Prostate gland (tissue), 2 donors: ENCODE results near the gene RABEPK. TPM values are rescaled to one million over a fixed set of nuclear protein-coding genes. Genes with fewer than 3 reads are reported as not detected.
A peak's percentile ranks its signal among the peaks of the same experiment; 100 is the strongest.

Source experiments
- DNase-seq: peaks from one replicate; pipeline ENCODE4 v3.0.0-alpha.2; 2019; ENCODE audit warnings: low spot score
- H3K27ac ChIP-seq, 2 donors: fragments of 200-600 bp; sonication (generic); 2 replicates each; pipeline ENCODE4 v1.5.1; 2017 to 2019
- H3K27me3 ChIP-seq: fragments of 200-600 bp; sonication (generic); replicated peaks from 2 replicates; pipeline ENCODE4 v1.5.1; 2019; ENCODE audit not compliant: insufficient read depth
- H3K36me3 ChIP-seq, 2 donors: fragments of 200-600 bp; sonication (generic); 1 replicate in 1 of 2; 2 replicates in 1 of 2; pipeline versions ENCODE4 v1.5.1 to v1.8.1; 2017 to 2019
- H3K4me1 ChIP-seq: fragments of 200-600 bp; sonication (generic); replicated peaks from 2 replicates; pipeline ENCODE4 v1.5.1; 2019
- H3K4me3 ChIP-seq, 2 donors: fragments of 200-600 bp; sonication (generic); 2 replicates each; pipeline ENCODE4 v1.5.1; 2017 to 2019
- H3K9me3 ChIP-seq: fragments of 200-600 bp; sonication (generic); 2 replicates; pipeline ENCODE4 v1.5.1; 2017
- POLR2A ChIP-seq: fragments of 450-650 bp; IDR thresholded peaks from one replicate; pipeline ENCODE4 v1.6.1; 2016; ENCODE audit warnings: antibody characterized with exemption, mild to moderate bottlenecking
- POLR2AphosphoS5 ChIP-seq: sonication (generic); formaldehyde crosslinking; IDR thresholded peaks from one replicate; pipeline ENCODE4 v1.6.1; 2017; ENCODE audit warnings: antibody characterized with exemption
- WGBS: methylation state at CpG from one replicate; pipeline ENCODE4 v1.1.5; 2018; 5-methylcytosine and 5-hydroxymethylcytosine counted together
- intact Hi-C: fragments of 100-400 bp; cut with DNase I; formaldehyde crosslinking; loops from one replicate; pipeline ENCODE4 v1.14.2; 2022
- total RNA-seq, 2 donors: library from RNA; depleted of rRNA; stranded (reverse); fragments of >200 nt; gene quantifications; one replicate each; pipeline ENCODE4 v1.1.0, GENCODE V29; 2016
- TF ChIP-seq, protein P1 (sequence below), 4 experiments: fragments of 200-600 bp in 2 of 4; fragments of 450-650 bp in 2 of 4; sonication (generic) in 2 of 4; IDR thresholded peaks; 1 replicate in 3 of 4; 2 replicates in 1 of 4; pipeline ENCODE4 v1.5.1; 2016 to 2019; ENCODE audit warnings: antibody characterized with exemption in 4 of 4, mild to moderate bottlenecking in 2 of 4, moderate library complexity in 2 of 4

Gene RABEPK, protein sequence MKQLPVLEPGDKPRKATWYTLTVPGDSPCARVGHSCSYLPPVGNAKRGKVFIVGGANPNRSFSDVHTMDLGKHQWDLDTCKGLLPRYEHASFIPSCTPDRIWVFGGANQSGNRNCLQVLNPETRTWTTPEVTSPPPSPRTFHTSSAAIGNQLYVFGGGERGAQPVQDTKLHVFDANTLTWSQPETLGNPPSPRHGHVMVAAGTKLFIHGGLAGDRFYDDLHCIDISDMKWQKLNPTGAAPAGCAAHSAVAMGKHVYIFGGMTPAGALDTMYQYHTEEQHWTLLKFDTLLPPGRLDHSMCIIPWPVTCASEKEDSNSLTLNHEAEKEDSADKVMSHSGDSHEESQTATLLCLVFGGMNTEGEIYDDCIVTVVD
- total RNA-seq = 10 to 100 TPM; 13.3 to 14.2 TPM

DNA sequence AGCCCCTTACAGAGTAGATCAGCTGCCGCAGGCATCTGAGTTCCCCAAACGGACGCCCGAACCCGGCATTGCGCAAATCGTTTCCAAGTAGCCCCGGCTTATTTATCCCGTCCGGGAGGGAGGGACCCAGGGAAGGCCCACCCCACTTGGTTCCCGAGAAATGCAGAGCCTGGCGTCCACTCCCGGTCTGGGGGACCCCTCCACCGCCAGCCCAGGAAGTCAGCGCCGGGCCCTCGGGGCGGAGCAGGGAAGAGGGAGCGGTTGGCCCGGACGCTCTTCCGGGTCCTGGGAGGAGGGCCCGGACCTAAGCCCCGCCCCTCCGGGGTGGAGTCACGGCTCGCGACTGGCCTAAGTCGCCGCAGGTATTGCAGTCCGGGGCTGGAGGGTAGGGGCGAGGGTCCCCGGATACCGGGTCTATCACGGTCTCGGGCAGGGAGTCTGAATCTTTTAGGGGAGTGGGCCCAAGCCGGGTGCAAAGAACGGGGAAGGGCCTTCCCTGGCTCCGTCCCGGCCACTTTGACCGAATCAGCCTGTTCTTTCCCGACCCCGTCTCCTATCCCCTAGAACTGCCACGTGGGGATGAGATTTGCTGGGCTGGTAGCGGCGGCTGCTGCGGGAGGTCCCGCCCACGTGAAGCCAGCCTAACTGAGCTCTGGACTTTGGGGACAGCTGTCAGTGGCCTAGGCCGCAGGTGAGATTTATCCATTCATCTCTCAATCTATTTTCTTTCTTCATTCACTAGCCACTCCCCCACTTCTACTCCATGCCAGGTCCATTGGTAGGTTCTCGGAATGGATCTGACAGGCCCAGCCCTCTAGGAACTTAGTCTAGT lies at the start of gene RABEPK:
Gene RABEPK (plus strand): TSS at position 327 of the 832 bp plus-strand sequence. CDS start 2,472 bp downstream, outside the sequence.
- Histone ChIP-seq H3K4me1 (no peaks in the 10 kb centered on the region), H3K27me3 (no peaks in the 10 kb centered on the region), H3K9me3 (no peaks in the 10 kb centered on the region), H3K27ac (peak within 1 kb of the TSS; percentile 81 to 91), H3K36me3 (no peaks in the 10 kb centered on the region), H3K4me3 (peak within 1 kb of the TSS; percentile 65 to 67)
- TF ChIP-seq, protein P1, sequence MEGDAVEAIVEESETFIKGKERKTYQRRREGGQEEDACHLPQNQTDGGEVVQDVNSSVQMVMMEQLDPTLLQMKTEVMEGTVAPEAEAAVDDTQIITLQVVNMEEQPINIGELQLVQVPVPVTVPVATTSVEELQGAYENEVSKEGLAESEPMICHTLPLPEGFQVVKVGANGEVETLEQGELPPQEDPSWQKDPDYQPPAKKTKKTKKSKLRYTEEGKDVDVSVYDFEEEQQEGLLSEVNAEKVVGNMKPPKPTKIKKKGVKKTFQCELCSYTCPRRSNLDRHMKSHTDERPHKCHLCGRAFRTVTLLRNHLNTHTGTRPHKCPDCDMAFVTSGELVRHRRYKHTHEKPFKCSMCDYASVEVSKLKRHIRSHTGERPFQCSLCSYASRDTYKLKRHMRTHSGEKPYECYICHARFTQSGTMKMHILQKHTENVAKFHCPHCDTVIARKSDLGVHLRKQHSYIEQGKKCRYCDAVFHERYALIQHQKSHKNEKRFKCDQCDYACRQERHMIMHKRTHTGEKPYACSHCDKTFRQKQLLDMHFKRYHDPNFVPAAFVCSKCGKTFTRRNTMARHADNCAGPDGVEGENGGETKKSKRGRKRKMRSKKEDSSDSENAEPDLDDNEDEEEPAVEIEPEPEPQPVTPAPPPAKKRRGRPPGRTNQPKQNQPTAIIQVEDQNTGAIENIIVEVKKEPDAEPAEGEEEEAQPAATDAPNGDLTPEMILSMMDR (IDR thresholded peaks at IDR 0.05) = no peak
- TF ChIP-seq POLR2A (peak; percentile 75), POLR2AphosphoS5 (peak; percentile 94)
- WGBS = under 1% methylated on average over 48 of the region's 51 CpGs
- intact Hi-C loops = no loop called here
- DNase-seq = peak; percentile 89

DNA sequence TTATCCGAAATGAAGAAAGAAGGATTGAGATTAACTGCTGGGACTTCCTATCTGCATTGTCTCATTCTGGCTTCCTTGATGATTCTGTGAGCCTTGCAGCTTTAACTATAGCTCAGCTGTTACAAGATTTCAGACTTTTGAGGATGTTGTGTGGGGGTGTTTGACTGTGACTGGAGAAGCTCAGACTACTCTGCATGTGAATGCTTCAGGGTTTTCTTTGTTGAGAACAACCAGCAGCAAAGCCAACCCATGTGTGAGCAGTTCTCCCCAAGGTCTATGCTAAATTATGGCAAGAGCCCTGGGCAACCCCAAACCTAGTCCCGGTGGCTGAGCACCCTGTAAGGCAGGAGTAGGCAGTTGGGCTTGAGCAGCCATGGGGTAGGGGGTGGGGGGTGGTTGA lies 48.6 kb upstream of the RABEPK start:
- Histone ChIP-seq H3K27ac (no peak overlapping the region), H3K4me1 (no peaks in the 10 kb centered on the region), H3K9me3 (no peaks in the 10 kb centered on the region), H3K36me3 (peaks cover 0 to 11% of the 10 kb centered on the region in 2 donors), H3K27me3 (no peaks in the 10 kb centered on the region), H3K4me3 (no peak overlapping the region)
- WGBS = 83% methylated on average over 2 of the region's 2 CpGs
- intact Hi-C loops = no loop called here
- no peak for DNase-seq
- TF ChIP-seq POLR2A = no peak
- no peak for TF ChIP-seq POLR2AphosphoS5
- TF ChIP-seq, protein P1 (IDR thresholded peaks at IDR 0.05) = no peak

DNA sequence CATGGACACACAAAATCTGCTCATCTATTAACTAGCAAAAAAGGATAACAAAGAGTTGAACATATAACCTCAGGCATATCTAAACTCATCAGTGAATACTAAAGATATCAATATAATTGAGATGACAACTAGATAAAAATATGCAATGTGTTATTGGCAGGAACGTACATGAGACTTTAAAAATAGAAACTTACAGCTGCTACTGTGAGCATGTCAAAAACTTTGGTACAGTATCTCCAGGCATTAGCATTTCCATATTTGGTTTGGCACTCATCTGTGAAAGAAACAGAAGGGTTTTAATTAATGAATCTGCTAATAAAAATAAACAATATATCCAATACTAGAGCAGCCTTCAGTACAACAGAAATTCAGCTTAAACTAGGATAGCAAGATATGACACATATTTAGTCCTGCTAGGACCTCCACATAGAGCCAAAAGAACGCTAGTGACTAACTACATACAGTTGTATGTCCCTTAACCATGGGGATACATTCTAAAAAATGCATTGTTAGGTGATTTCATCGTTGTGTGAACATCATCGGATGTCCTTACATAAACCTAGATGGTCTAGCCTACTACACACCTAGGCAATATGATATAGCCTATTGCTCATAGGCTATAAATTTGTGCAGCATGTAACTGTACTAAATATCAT lies 46.5 kb upstream of the RABEPK start:
- Histone ChIP-seq H3K9me3 (no peaks in the 10 kb centered on the region), H3K27me3 (no peaks in the 10 kb centered on the region), H3K36me3 (peaks cover 0 to 11% of the 10 kb centered on the region in 2 donors), H3K27ac (no peak overlapping the region), H3K4me3 (no peak overlapping the region), H3K4me1 (no peaks in the 10 kb centered on the region)
- 87% methylated on average over 4 of the region's 4 CpGs for WGBS
- intact Hi-C loops = no loop called here
- DNase-seq = no peak
- TF ChIP-seq, protein P1 (IDR thresholded peaks at IDR 0.05) = no peak
- TF ChIP-seq POLR2AphosphoS5 = no peak
- no peak for TF ChIP-seq POLR2A

DNA sequence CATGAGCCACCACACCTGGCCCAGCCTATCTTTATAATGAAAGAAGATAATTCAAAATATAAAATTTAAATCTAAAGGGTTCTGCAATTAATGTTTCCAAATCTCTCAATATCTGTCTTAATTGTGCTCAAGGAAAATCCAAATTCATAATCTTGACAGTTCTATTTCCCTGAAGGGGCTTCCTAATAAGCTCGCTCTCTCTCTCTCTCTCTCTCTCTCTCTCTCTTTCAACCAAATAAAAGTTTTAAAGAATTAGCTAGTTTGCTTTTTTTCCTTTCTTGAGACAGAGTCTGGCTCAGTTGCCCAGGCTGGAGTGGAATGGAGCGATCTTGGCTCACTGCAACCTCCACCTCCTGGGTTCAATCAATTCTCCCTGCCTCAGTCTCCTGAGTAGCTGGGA lies 43.8 kb upstream of the RABEPK start:
- H3K27me3 ChIP-seq = no peaks in the 10 kb centered on the region
- intact Hi-C loops = no loop called here
- 100% methylated on average over 2 of the region's 2 CpGs for WGBS
- no peak overlapping the region for H3K27ac ChIP-seq
- H3K4me3 ChIP-seq = no peak overlapping the region
- no peaks in the 10 kb centered on the region for H3K4me1 ChIP-seq
- no peaks in the 10 kb centered on the region for H3K9me3 ChIP-seq
- no peak for DNase-seq
- TF ChIP-seq, protein P1 (IDR thresholded peaks at IDR 0.05) = no peak
- no peak for TF ChIP-seq POLR2AphosphoS5
- no peak for TF ChIP-seq POLR2A
- no peaks in the 10 kb centered on the region for H3K36me3 ChIP-seq
